Stimulated activated naive CD8-positive, alpha-beta T cell treated with anti-CD3 and anti-CD28 coated beads, Interleukin-15, Interleukin-2, amounts not matched to agents 100 ng/mL and 50 ng/mL, for 24 hours (primary cell): ENCODE results near the gene NFYB.
"Not testable (repeated sequence)": the region's sequence is repeated elsewhere in the genome, so short reads cannot be mapped to it uniquely, and the experiment has no call there.

Source experiments
- H3K27ac Mint-ChIP-seq: one replicate; pipeline ENCODE4 v1.8.0; 2021; ENCODE audit warnings: mild to moderate bottlenecking, mixed read lengths
- H3K27me3 Mint-ChIP-seq: one replicate; pipeline ENCODE4 v1.8.0; 2021; ENCODE audit warnings: mixed read lengths
- H3K36me3 Mint-ChIP-seq: one replicate; pipeline ENCODE4 v1.8.0; 2021; ENCODE audit warnings: low read depth, mixed read lengths
- H3K4me1 Mint-ChIP-seq: one replicate; pipeline ENCODE4 v1.8.0; 2021; ENCODE audit warnings: low read depth, mixed read lengths
- H3K4me3 Mint-ChIP-seq: one replicate; pipeline ENCODE4 v1.8.0; 2021; ENCODE audit warnings: mild to moderate bottlenecking, mixed read lengths
- H3K9me3 Mint-ChIP-seq: one replicate; pipeline ENCODE4 v1.8.0; 2021; ENCODE audit warnings: mixed read lengths

The NFYB gene

GRCh38 chr12:104138797-104139152 is 765 bp upstream of the NFYB start:
- peak overlapping the region; percentile 18 for H3K4me3 Mint-ChIP-seq
- peaks cover 28% of the 10 kb centered on the region for H3K4me1 Mint-ChIP-seq
- H3K9me3 Mint-ChIP-seq = no peaks in the 10 kb centered on the region
- no peaks in the 10 kb centered on the region for H3K27me3 Mint-ChIP-seq
- H3K36me3 Mint-ChIP-seq = no peaks in the 10 kb centered on the region
- H3K27ac Mint-ChIP-seq = no peak overlapping the region

- peaks cover 33% of the 10 kb centered on the region for H3K4me1 Mint-ChIP-seq
- H3K9me3 Mint-ChIP-seq = no peaks in the 10 kb centered on the region
- H3K27ac Mint-ChIP-seq = peak overlapping the region; percentile 89
- no peaks in the 10 kb centered on the region for H3K27me3 Mint-ChIP-seq
- peaks cover 10% of the 10 kb centered on the region for H3K36me3 Mint-ChIP-seq
- peak overlapping the region; percentile 88 for H3K4me3 Mint-ChIP-seq
These were observed 759 bp downstream of the NFYB start for GRCh38 chr12:104137001-104137901.

GRCh38 chr12:104136577-104136976 is 1.4 kb downstream of the NFYB start:
- Mint-ChIP-seq H3K27me3 (no peaks in the 10 kb centered on the region), H3K9me3 (no peaks in the 10 kb centered on the region), H3K36me3 (peaks cover 14% of the 10 kb centered on the region), H3K4me1 (peaks cover 36% of the 10 kb centered on the region), H3K4me3 (peak overlapping the region; percentile 88), H3K27ac (peak overlapping the region; percentile 89)

GRCh38 chr12:104134882-104135281 is 3.1 kb downstream of the NFYB start:
- H3K27ac Mint-ChIP-seq = no peak overlapping the region
- no peaks in the 10 kb centered on the region for H3K9me3 Mint-ChIP-seq
- H3K4me3 Mint-ChIP-seq = no peak overlapping the region
- H3K36me3 Mint-ChIP-seq = peaks cover 24% of the 10 kb centered on the region
- peaks cover 36% of the 10 kb centered on the region for H3K4me1 Mint-ChIP-seq
- no peaks in the 10 kb centered on the region for H3K27me3 Mint-ChIP-seq

GRCh38 chr12:104133866-104134265 is 4.1 kb downstream of the NFYB start:
- Mint-ChIP-seq H3K27ac (no peak overlapping the region), H3K27me3 (no peaks in the 10 kb centered on the region), H3K36me3 (peaks cover 34% of the 10 kb centered on the region), H3K4me3 (no peak overlapping the region), H3K9me3 (no peaks in the 10 kb centered on the region), H3K4me1 (peaks cover 33% of the 10 kb centered on the region)

- no peaks in the 10 kb centered on the region for H3K27me3 Mint-ChIP-seq
- no peak overlapping the region for H3K4me3 Mint-ChIP-seq
- H3K9me3 Mint-ChIP-seq = no peaks in the 10 kb centered on the region
- H3K4me1 Mint-ChIP-seq = peaks cover 28% of the 10 kb centered on the region
- H3K36me3 Mint-ChIP-seq = peaks cover 36% of the 10 kb centered on the region
- no peak overlapping the region for H3K27ac Mint-ChIP-seq
These were observed 4.7 kb downstream of the NFYB start for GRCh38 chr12:104133321-104133720.

GRCh38 chr12:104132351-104132956 is 5.6 kb downstream of the NFYB start:
- H3K27ac Mint-ChIP-seq = no peak overlapping the region
- H3K36me3 Mint-ChIP-seq = peaks cover 38% of the 10 kb centered on the region
- H3K4me1 Mint-ChIP-seq = peaks cover 28% of the 10 kb centered on the region
- H3K4me3 Mint-ChIP-seq = no peak overlapping the region
- no peaks in the 10 kb centered on the region for H3K9me3 Mint-ChIP-seq
- H3K27me3 Mint-ChIP-seq = no peaks in the 10 kb centered on the region

- H3K36me3 Mint-ChIP-seq = peaks cover 44% of the 10 kb centered on the region
- no peak overlapping the region for H3K4me3 Mint-ChIP-seq
- peaks cover 22% of the 10 kb centered on the region for H3K4me1 Mint-ChIP-seq
- no peaks in the 10 kb centered on the region for H3K9me3 Mint-ChIP-seq
- H3K27me3 Mint-ChIP-seq = no peaks in the 10 kb centered on the region
- H3K27ac Mint-ChIP-seq = no peak overlapping the region
These were observed 6.4 kb downstream of the NFYB start for GRCh38 chr12:104131609-104132008.

GRCh38 chr12:104130760-104131159 is 7.2 kb downstream of the NFYB start:
- Mint-ChIP-seq H3K4me1 (peaks cover 14% of the 10 kb centered on the region), H3K4me3 (no peak overlapping the region), H3K36me3 (peaks cover 52% of the 10 kb centered on the region), H3K27ac (no peak overlapping the region), H3K27me3 (no peaks in the 10 kb centered on the region), H3K9me3 (no peaks in the 10 kb centered on the region)

GRCh38 chr12:104126548-104126947 is 11.5 kb downstream of the NFYB start:
- H3K4me3 Mint-ChIP-seq = no peak overlapping the region
- peaks cover 64% of the 10 kb centered on the region for H3K36me3 Mint-ChIP-seq
- H3K27ac Mint-ChIP-seq = peak overlapping the region; percentile 34
- no peaks in the 10 kb centered on the region for H3K9me3 Mint-ChIP-seq
- no peaks in the 10 kb centered on the region for H3K4me1 Mint-ChIP-seq
- no peaks in the 10 kb centered on the region for H3K27me3 Mint-ChIP-seq

- Mint-ChIP-seq H3K27ac (no peak overlapping the region), H3K4me1 (no peaks in the 10 kb centered on the region), H3K27me3 (no peaks in the 10 kb centered on the region), H3K36me3 (peaks cover 60% of the 10 kb centered on the region), H3K9me3 (no peaks in the 10 kb centered on the region), H3K4me3 (no peak overlapping the region)
These were observed 15.7 kb downstream of the NFYB start for GRCh38 chr12:104122298-104122697.

- H3K27ac Mint-ChIP-seq = no peak overlapping the region
- no peak overlapping the region for H3K4me3 Mint-ChIP-seq
- no peaks in the 10 kb centered on the region for H3K27me3 Mint-ChIP-seq
These were observed 17.0 kb downstream of the NFYB start for GRCh38 chr12:104121001-104121400.

GRCh38 chr12:104115587-104115975 is 22.4 kb downstream of the NFYB start:
- Mint-ChIP-seq H3K4me1 (peaks cover 4% of the 10 kb centered on the region), H3K9me3 (no peaks in the 10 kb centered on the region), H3K36me3 (peaks cover 34% of the 10 kb centered on the region), H3K27ac (no peak overlapping the region), H3K4me3 (no peak overlapping the region), H3K27me3 (no peaks in the 10 kb centered on the region)

More at GRCh38 chr12:104121001-104121400, 17.0 kb downstream of the NFYB start:
- Mint-ChIP-seq H3K9me3 (no peaks in the 10 kb centered on the region), H3K36me3 (peaks cover 54% of the 10 kb centered on the region), H3K4me1 (no peaks in the 10 kb centered on the region)

GRCh38 chr12:104114834-104115586 is 23.0 kb downstream of the NFYB start:
- H3K4me3 Mint-ChIP-seq, H3K4me1 Mint-ChIP-seq, H3K27ac Mint-ChIP-seq, H3K27me3 Mint-ChIP-seq, H3K9me3 Mint-ChIP-seq: not testable (repeated sequence)
- H3K36me3 Mint-ChIP-seq = peaks cover 29% of the 10 kb centered on the region
